Astrocyte of the cerebellum (primary cell): ENCODE results near the gene PLCXD3.

Source experiments
- DNase-seq: peaks from one replicate; pipeline ENCODE4 v3.0.0-alpha.2; 2011; ENCODE audit warnings: low read depth
- H3K4me3 ChIP-seq: 2 replicates; pipeline ENCODE4 v1.5.1; 2011; ENCODE audit warnings: mild to moderate bottlenecking, low read depth, low read length, moderate library complexity
- CTCF ChIP-seq: IDR thresholded peaks from 2 replicates; pipeline ENCODE4 v1.5.1; 2012; ENCODE audit warnings: low read length, low read depth, moderate library complexity, mild to moderate bottlenecking; ENCODE audit errors: missing control alignments
- in situ Hi-C: cut with HindIII; loops from 2 replicates; pipeline ENCODE4 v1.10.0; 2017; ENCODE audit warnings: low sequenced_read_pairs

The PLCXD3 gene

GRCh38 chr5:41418220-41419031, 92.0 kb downstream of the PLCXD3 start:
- TF ChIP-seq CTCF = no peak
- in situ Hi-C loops = no loop called here
- no peak overlapping the region for H3K4me3 ChIP-seq
- DNase-seq = peak; percentile 4

GRCh38 chr5:41416336-41416735, 94.1 kb downstream of the PLCXD3 start:
- TF ChIP-seq CTCF = no peak
- in situ Hi-C loops = no loop called here
- no peak overlapping the region for H3K4me3 ChIP-seq
- DNase-seq = no peak

GRCh38 chr5:41415242-41415641, 95.2 kb downstream of the PLCXD3 start:
- in situ Hi-C loops = no loop called here
- TF ChIP-seq CTCF = no peak
- H3K4me3 ChIP-seq = no peak overlapping the region
- no peak for DNase-seq

- TF ChIP-seq CTCF = no peak
- DNase-seq = peak; percentile 63
- no peak overlapping the region for H3K4me3 ChIP-seq
- in situ Hi-C loops = no loop called here
These were observed 95.8 kb downstream of the PLCXD3 start for GRCh38 chr5:41414598-41414997.

GRCh38 chr5:41413074-41413473, 97.3 kb downstream of the PLCXD3 start:
- no peak for TF ChIP-seq CTCF
- no peak overlapping the region for H3K4me3 ChIP-seq
- DNase-seq = no peak
- in situ Hi-C loops = no loop called here

GRCh38 chr5:41412496-41412895, 97.9 kb downstream of the PLCXD3 start:
- H3K4me3 ChIP-seq = no peak overlapping the region
- TF ChIP-seq CTCF = no peak
- no peak for DNase-seq
- in situ Hi-C loops = no loop called here
